HG03469 (cell line): ENCODE data around the gene CASP14.
"Not testable (repeated sequence)": the region's sequence is repeated elsewhere in the genome, so short reads cannot be mapped to it uniquely, and the experiment has no call there.

Experiments
- ATAC-seq: cut with Tn5 transposase; IDR thresholded peaks from one replicate; pipeline ENCODE4 v1.9.1; 2021; ENCODE audit warnings: mild to moderate bottlenecking, moderate library complexity, moderate number of reproducible peaks; ENCODE audit not compliant: unreplicated experiment

Gene CASP14, protein sequence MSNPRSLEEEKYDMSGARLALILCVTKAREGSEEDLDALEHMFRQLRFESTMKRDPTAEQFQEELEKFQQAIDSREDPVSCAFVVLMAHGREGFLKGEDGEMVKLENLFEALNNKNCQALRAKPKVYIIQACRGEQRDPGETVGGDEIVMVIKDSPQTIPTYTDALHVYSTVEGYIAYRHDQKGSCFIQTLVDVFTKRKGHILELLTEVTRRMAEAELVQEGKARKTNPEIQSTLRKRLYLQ

DNA sequence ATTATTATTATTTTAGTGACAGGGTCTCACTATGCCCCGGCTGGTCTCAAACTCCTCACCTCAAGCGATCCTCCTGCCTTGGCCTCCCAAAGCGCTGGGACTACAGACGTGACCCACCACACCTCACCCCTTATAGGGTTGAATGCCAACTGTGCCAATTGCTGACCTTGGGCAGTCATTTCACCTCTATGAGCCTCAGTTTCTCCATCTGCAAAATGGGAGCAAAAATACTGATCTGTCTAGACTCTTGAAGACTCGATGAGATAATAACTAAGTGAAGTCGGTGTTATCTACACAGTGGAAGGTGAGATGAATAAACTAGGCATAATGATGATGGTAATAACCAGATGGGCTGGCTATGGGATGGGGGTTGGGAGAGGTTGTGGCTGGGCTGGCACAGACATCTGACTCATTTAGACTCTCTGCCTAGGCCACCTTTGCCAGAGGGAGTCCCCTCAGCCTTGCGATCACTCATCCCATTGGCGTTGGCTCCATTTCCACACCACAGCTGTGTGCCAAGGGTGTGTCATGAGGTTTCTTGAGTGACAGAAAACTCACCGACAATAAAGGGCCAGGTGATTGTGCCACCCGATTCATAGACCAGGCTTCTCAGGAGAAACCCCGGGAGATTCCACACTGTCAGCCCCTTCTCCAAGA, at the start of gene CASP14:
Gene CASP14, plus strand, starts transcription at position 596 of the 657 bp plus-strand sequence. CDS start 2,772 bp downstream, outside the sequence.
- no peak for ATAC-seq

DNA sequence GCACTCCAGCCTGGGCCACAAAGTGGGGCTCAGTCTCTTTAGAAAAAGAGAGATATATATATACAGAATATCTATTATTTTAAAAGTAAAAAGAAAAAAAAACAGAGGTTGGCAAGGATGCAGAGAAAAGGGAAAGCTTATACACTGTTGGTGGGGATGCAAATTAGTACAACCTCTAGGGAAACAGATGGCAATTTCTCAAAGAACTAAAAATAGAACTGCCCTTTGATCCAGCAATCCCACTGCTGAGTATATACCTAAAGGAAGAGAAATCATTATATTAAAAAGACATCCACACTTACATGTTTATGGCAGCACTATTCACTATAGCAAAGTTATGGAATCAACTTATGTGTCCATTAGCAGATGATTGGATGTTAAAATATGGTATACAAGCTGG, 41.0 kb upstream of the CASP14 start:
- no peak for ATAC-seq

- no peak for ATAC-seq
Measured at GRCh38 chr19:15010501-15011300, 38.6 kb upstream of the CASP14 start.

GRCh38 chr19:15014579-15014978, 34.7 kb upstream of the CASP14 start:
- ATAC-seq, result no peak

DNA sequence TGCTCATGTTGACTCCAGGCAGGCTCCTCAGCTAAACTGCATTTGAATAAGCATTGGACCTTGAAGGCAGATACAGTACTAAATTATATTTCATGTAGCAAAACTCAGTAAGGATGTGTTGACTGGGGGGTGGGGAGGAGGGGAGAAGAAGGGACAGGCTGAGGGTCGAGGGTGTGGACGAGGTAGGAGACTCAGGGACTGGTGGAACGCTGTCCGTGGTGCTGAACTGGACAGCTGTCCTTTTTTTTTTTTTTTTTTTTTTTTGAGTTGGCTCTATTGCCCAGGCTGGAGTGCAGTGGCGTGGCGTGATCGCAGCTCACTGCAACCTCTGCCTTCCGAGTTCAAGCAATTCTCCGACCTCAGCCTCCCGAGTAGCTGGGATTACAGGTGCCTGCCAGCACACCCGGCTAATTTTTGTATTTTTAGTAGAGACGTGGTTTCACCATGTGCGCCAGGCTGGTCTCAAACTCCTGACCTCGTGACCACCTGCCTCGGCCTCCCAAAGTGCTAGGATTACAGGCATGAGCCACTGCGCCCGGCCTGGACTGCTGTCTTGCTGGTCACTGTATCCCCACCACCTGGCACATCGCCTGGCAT, 33.2 kb upstream of the CASP14 start:
- no peak for ATAC-seq

DNA sequence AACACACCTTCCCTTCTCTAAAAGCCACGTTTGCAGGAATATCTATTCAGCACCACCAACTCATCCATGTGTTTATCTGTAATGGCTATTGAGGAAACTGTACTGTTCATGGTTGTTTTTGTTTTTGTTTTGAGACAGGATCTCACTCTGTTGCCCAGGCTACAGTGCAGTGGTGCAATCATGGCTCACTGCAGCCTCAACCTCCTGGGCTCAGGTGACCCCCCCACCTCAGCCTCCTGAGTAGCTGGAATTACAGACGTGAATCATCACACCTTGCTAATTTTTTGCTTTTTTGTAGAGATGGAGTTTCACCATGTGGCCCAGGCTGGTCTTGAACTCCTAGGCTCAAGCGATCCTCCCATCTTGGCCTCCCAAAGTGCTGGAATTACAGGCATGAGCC, 30.4 kb upstream of the CASP14 start:
- ATAC-seq, result not testable (repeated sequence)

DNA sequence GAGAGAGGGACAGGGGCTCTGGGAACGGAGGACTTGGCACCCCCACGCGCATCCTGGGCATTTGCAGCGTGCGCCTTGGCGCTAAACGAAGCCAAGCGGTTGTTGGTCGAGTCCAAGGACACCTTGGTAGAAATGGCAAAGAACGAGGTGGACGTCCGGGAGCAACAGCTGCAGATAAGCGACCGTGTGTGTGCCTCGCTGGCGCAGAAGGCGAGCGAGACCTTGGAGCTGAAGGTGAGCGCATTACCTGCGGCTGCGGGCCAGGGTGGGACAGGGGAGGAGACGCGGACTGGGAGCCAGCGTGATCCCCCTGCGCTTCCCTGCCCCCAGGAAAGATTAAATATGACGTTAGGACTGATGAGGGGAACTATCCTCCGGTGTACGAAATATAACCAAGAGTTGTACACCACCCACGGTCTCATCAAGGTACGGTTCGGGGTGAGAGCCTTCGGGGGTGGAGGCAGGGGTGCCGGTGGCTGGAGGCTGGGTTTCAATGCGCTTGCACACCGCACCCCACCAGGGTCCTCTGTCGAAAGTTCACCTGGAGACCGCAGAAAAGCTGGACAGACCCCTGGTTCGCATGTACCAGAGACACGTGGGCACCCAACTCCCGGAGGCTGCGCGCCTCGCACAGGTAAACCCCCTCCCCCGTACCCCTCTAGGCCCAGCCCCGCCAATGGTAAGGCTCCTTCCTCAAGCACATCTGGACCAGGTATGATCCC, 27.8 kb upstream of the CASP14 start:
- no peak for ATAC-seq

DNA sequence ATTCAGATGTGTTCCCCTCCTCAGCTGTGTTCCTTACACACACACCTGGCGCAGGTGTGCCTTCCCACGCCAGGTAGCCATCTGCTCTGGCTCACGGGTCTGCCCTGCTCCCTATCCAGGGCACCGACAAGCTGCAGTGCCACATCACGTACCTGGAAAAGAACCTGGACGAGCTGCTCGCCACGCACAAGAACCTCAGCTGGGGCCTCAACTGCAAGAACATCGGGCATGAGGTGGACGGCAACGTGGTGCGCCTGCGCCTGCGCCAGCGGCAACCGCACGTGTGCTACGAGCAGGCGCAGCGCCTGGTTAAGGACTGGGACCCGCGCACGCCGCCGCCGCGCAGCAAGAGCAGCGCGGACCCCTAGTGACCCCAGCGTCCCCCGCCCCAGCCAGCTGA, 26.5 kb upstream of the CASP14 start:
- ATAC-seq, result no peak

- no peak for ATAC-seq
Measured at GRCh38 chr19:15025217-15025616, 24.1 kb upstream of the CASP14 start.

GRCh38 chr19:15028490-15028889, 20.8 kb upstream of the CASP14 start:
- ATAC-seq, result no peak

GRCh38 chr19:15031675-15032074, 17.6 kb upstream of the CASP14 start:
- no peak for ATAC-seq

- no peak for ATAC-seq
Measured at GRCh38 chr19:15035795-15036311, 13.4 kb upstream of the CASP14 start.

GRCh38 chr19:15037586-15037985, 11.7 kb upstream of the CASP14 start:
- no peak for ATAC-seq

- ATAC-seq, result no peak
Measured at GRCh38 chr19:15038294-15038693, 11.0 kb upstream of the CASP14 start.

DNA sequence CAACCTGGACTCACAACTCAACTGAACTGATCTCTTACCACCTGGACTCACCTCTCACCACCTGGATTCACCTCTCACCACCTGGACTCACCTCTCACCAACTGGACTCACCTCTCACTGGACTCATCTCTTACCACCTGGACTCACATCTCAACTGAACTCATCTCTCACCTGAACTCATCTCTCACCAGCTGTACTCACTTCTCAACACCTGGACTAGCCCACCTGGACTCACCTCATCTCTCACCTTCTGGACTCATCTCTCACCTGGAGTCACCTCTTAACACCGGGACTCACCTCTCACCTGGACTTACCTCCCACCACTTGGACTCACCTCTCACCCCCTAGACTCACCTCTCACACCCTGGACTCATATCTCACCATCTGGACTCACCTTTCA, 7.3 kb upstream of the CASP14 start:
- no peak for ATAC-seq

DNA sequence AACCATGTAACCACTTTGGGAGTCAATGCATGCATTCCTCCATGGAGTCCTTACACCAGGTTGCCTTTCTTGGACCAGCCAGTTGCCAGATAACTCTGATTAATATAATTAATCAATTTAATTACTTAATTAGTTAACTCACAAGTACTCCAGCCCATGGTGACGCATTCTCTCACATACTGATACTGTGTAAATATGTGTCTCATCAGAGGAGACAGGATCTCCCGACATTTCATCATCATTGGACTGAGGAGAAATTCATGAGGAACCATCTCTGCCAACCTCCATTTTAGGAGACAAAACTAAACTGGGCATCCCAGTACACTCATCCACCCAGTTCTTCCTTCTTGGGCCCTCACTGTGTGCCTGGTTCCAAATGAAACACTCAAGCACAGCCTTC, 6.5 kb upstream of the CASP14 start:
- ATAC-seq, result no peak

GRCh38 chr19:15045506-15045905, 3.8 kb upstream of the CASP14 start:
- no peak for ATAC-seq

- no peak for ATAC-seq
Measured at GRCh38 chr19:15047680-15048079, 1.6 kb upstream of the CASP14 start.

- no peak for ATAC-seq
Measured at GRCh38 chr19:15048128-15048527, 1.2 kb upstream of the CASP14 start.

GRCh38 chr19:15050639-15051038, 1.4 kb downstream of the CASP14 start:
- no peak for ATAC-seq

- ATAC-seq, result no peak
Measured at GRCh38 chr19:15062036-15062435, 12.8 kb downstream of the CASP14 start.
